Activated CD8-positive, alpha-beta memory T cell treated with anti-CD3 and anti-CD28 coated beads for 48 hours (primary cell): ENCODE results near the gene NFAT5.
"Not testable (repeated sequence)": the region's sequence is repeated elsewhere in the genome, so short reads cannot be mapped to it uniquely, and the experiment has no call there.

ENCODE experiments used
- DNase-seq, 3 experiments: peaks; one replicate each; pipeline ENCODE4 v3.0.0-alpha.2; 2020; ENCODE audit warnings: low read depth in 2 of 3, low spot score in 2 of 3

Gene NFAT5

DNA sequence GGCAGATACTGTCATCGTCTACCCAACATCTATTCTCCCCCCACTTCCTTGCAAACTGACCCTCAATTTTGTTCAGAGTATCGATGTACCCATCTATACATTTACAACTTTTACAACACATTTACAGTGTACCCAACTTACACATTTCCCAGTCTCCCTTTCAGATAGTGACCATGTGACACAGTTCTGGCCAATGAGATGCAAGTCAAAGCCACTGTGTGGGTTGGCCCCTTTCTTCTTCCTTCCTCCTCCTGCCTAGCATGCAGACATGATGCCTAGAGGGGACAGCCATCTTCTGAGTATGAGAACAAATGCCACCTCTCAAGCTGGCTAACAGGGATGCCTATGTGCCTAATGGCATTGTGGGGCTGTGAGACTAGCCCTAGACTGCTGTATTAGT is 11.3 kb upstream of the NFAT5 start:
- DNase-seq, result no peak

GRCh38 chr16:69555437-69555836 is 10.3 kb upstream of the NFAT5 start:
- no peak for DNase-seq

DNA sequence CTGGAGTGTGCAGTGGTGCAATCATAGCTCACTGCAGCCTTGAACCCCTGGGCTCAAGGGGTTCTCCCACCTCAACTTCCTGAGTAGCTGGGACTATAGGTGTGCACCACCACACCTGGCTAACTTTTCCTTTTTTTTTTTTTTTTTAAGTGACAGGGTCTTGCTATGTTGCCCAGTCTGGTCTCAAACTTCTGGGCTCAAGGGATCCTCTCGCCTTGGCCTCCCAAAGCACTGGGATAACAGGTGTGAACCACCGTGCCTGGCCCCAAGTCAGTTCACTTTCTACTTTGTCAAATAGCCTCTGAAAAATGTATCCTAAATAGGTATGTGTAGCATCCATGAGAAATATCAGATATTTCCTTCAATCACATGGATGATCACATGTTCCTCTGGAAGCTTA is 9.9 kb upstream of the NFAT5 start:
- no peak for DNase-seq

GRCh38 chr16:69559164-69559563 is 6.6 kb upstream of the NFAT5 start:
- DNase-seq, result no peak

DNA sequence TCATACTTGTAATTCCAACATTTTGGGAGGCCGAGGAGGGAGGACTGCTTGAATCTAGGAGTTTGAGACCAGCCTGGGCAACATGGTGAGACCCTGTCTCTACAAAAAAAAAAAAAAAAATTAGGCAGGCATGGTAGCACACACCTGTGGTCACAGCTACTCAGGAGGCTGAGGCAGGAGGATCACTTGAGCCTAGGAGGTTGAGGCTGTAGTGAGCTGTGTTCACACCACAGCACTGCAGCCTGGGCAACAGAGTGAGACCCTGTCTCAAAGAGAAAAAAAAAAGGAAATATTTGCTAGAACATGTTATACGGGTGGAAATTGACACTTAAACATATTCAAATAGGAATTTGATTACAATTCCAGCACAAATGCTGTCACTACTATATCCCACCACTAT is 4.4 kb upstream of the NFAT5 start:
- not testable (repeated sequence) for DNase-seq

GRCh38 chr16:69561901-69562300 is 3.9 kb upstream of the NFAT5 start:
- DNase-seq, result no peak

- no peak for DNase-seq
Observed at GRCh38 chr16:69562813-69563212, 3.0 kb upstream of the NFAT5 start.

DNA sequence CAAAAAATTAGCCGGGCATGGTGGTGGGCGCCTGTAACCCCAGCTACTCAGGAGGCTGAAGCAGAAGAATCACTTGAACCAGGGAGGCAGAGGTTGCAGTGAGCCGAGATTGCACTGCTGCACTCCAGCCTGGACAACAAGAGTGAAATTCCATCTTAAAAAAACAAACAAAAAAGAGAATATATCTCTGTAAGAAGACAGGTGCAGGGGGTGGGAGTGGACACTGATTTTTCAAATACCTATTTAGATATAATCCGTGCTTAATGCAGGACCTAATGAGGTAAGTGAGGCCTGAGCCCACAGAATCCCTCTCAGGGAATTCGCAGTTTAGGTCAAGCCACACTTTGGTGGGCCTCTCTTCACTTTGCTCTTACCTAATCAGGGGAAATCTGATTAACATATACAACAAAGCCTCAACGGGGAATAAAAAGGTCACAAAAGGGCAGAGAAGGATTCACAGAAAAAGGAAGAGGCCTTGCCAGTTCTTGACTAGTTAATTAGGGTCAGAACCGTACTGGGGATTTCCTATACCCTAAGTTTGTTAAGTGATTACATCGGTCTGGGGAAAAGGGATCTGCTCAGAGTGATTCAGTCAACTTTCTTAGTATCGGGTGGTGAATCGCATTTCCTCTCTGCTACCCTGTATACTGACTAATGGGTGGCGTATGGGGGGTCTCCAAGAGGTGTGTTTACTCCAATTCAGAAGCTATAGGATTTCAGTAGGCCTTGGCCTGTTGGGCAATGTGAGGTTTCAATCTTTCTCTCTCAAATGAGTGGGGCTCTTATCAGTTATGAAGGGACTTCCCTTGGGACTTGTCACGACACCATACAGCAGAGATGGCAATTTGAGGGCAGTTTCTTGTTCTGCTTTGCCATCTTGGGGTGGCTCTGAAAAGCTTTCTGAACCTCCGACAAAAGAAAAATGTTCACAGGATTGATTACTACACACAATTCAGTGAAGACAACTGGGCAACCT is 1.9 kb upstream of the NFAT5 start:
- peak; percentile 19 to 52 (median 45) for DNase-seq

DNA sequence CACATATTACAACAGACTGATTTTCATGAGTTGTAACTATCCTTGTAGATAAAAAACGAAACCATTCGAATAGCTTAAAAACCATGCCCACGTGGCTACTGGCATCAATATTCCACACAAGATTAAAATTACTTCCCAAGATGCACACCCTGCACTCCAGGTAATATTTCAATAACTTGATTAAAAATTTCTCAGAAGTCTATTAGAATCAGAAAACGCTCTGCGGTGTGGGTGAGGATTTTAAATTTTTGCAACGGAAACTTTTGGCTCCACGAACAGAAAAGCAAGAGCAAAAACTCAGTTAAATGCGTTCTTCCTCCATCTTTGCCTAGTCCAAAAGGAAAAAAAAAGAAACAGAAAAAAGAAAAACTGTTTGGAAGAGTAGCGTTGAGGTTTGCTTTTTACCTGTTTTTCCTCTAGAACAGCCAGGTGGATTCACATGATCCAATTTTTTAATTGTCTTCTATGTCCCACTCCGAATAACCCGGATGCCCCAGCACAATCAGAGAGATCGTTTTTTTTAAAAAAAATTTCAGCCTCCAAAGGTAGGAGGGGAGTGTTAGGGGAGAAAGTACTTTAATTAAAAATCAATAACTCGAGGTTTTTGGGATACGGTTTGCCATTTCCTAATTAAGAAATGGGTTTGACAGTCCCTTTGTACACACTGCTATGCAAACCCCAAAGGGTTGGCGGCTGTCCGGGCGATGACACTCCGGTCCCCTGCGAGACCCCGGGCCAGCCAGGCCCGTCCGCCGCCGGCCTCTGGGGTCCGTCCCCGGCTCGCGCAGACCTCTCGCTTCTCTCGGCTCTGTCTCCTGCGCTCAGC is 708 bp upstream of the NFAT5 start:
- no peak for DNase-seq

DNA sequence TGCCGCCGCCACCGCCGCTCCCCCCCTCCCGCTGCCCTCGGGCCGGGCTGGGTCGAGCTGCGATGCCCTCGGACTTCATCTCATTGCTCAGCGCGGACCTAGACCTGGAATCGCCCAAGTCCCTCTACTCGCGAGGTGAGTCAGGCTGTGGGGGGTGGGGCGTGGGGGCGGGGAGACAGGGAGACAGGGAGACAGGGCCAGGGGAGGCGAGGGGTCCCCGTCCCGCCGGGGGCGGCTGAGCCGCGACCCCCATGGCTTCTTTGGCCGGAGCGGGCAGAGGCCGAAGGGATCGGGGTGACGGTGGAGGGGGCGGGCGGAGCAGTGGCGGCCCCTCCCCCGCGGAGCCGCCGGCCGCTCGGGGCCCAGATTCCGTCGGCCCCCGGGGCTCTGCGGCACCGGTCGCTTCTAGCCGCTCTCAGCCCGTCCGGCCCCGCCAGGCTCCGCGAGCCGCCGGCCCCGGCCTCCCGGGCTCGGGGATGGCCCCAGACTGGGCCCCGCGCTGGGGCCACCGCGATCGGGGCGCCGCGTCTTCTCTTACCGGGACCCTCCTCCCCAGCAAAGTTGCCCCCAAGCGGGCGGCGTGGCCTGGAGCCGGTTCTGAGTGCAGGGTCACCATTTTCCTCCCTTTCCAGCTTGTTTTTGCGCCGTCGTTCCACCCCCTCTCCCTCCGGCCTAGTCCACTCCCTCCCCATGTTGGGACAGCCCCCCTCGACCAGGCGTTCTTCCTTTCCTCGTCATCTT is 644 bp downstream of the NFAT5 start:
- DNase-seq, result peak; percentile 10 to 40 (median 18)

GRCh38 chr16:69566981-69567680 is 1.4 kb downstream of the NFAT5 start:
- no peak for DNase-seq

- DNase-seq, result no peak
Observed at GRCh38 chr16:69568676-69569075, 2.9 kb downstream of the NFAT5 start.

GRCh38 chr16:69578771-69579170 is 13.0 kb downstream of the NFAT5 start:
- not testable (repeated sequence) for DNase-seq

- DNase-seq, result no peak
Observed at GRCh38 chr16:69579783-69580481, 14.2 kb downstream of the NFAT5 start.

DNA sequence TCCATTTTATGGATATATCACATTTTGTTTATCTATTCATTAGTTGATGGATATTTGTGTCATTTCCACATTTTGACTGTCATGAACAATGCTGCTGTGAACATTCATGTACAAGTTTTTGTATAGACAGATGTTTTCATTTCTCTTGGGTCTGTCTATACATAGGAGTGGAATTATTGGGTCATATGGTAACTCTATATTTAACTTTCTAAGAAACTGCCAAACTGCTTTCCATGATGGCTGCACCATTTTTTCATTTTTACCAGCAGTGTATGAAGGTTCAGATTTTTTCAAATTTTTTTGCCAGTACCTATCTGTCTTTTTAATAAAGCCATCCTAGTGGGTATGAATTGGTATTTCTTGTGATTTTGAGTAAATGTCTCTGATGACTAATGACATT is 15.5 kb downstream of the NFAT5 start:
- no peak for DNase-seq

- DNase-seq, result not testable (repeated sequence)
Observed at GRCh38 chr16:69584493-69584892, 18.7 kb downstream of the NFAT5 start.

DNA sequence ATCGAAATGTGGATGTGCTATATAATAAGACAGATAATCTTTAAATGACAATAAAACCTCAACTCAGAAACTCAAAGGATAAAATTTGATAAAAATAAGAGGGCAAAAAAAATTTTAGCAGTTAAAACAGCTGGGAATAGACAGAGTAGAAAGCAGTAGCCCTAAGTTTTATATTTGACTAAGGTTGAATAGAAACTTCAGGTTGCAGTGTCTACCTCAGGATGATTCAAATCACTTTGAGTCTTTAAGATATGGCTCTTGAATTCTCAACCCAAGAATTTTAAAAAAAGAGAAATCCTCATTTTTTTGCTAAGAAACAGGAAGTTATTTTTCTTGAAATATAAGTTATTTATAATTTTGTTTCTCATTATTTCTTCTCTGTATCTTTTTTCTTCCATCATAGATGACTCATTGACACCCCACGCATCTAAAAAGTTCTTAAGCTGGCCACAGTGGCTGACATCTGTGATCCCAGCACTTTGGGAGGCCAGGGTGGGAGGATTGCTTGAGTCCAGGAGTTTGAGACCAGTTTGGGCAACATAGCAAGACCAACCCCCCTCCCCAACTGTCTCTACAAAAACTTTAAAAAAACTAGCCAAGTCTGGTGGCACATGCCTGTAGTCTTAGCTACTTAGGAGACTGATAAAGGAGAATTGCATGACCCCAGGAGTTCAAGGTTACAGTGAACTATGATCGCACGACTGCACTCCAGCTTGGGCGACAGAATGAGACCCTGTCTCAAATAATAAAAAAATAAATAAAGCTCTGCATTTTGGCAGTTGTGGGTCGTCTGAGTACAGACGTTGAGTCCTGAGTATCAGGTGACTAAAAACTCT is 23.9 kb downstream of the NFAT5 start:
- DNase-seq, result no peak

GRCh38 chr16:69590590-69590989 is 24.8 kb downstream of the NFAT5 start:
- no peak for DNase-seq

DNA sequence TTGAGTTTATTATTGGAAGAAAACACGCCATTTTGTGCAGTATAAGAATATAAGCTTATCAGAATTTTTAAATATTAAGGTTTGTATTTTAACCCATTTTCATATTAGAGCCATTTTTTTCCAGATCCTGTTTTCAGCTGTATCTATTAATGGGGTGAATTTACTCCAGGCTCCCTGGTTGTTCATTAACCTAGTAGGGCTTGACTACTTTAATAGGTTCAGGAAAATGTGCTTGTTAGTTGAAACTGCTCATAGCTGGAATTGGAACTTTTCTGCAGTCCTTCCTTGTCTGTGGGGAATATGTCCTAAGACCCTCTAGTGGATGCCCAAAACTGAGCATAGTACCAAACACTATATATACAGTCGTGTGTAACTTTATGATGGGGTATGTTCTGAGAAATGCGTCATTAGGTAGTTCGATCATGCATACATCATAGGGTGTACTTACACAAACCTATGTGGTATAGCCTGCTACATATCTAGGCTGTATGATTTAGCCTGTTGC is 28.0 kb downstream of the NFAT5 start:
- DNase-seq, result no peak
